Activated T-cell treated with anti-CD3 and anti-CD28 coated beads, Interleukin-2, amount 50 U/mL, for 72 hours (primary cell): ENCODE results near the gene PRDM16. TPM values are rescaled to one million over a fixed set of nuclear protein-coding genes. Genes with fewer than 3 reads are reported as not detected.
"Not testable (repeated sequence)": the region's sequence is repeated elsewhere in the genome, so short reads cannot be mapped to it uniquely, and the experiment has no call there.

ENCODE experiments used
- ATAC-seq, 2 donors: fragments of 150-1000 bp; cut with Tn5 transposase; replicated peaks in 1 of 2; 2 replicates each; pipeline ENCODE4 v1.10.0; 2021; ENCODE audit warnings: moderate library complexity in 2 of 2, mild to moderate bottlenecking in 1 of 2
- DNase-seq, 2 donors: peaks; one replicate each; pipeline ENCODE4 v3.0.0; 2021 to 2022; ENCODE audit warnings: mixed read lengths in 1 of 2
- H3K27ac Mint-ChIP-seq: one replicate; pipeline ENCODE4 v1.8.0; 2022; ENCODE audit warnings: mild to moderate bottlenecking, moderate library complexity, mixed read lengths
- H3K27me3 Mint-ChIP-seq: one replicate; pipeline ENCODE4 v1.8.0; 2022; ENCODE audit warnings: low read depth, mixed read lengths
- H3K36me3 Mint-ChIP-seq, 2 donors: one replicate each; pipeline ENCODE4 v1.8.0; 2022; ENCODE audit warnings: mixed read lengths in 2 of 2, mild to moderate bottlenecking in 1 of 2; ENCODE audit not compliant: insufficient read depth in 2 of 2
- H3K4me1 Mint-ChIP-seq: one replicate; pipeline ENCODE4 v1.8.0; 2022; ENCODE audit warnings: low read depth, mixed read lengths
- H3K4me3 Mint-ChIP-seq, 2 donors: one replicate each; pipeline ENCODE4 v1.8.0; 2022; ENCODE audit warnings: mild to moderate bottlenecking in 2 of 2, mixed read lengths in 2 of 2, moderate library complexity in 2 of 2
- H3K9me3 Mint-ChIP-seq, 2 donors: one replicate each; pipeline ENCODE4 v1.8.0; 2022; ENCODE audit warnings: mixed read lengths in 2 of 2
- total RNA-seq, 2 donors: library from RNA; stranded (reverse); gene quantifications; one replicate each; pipeline ENCODE4 v1.2.3, GENCODE V29; 2022

The PRDM16 gene
- total RNA-seq, 2 donors from 2014 or later = 0.77 to 1.7 TPM

DNA sequence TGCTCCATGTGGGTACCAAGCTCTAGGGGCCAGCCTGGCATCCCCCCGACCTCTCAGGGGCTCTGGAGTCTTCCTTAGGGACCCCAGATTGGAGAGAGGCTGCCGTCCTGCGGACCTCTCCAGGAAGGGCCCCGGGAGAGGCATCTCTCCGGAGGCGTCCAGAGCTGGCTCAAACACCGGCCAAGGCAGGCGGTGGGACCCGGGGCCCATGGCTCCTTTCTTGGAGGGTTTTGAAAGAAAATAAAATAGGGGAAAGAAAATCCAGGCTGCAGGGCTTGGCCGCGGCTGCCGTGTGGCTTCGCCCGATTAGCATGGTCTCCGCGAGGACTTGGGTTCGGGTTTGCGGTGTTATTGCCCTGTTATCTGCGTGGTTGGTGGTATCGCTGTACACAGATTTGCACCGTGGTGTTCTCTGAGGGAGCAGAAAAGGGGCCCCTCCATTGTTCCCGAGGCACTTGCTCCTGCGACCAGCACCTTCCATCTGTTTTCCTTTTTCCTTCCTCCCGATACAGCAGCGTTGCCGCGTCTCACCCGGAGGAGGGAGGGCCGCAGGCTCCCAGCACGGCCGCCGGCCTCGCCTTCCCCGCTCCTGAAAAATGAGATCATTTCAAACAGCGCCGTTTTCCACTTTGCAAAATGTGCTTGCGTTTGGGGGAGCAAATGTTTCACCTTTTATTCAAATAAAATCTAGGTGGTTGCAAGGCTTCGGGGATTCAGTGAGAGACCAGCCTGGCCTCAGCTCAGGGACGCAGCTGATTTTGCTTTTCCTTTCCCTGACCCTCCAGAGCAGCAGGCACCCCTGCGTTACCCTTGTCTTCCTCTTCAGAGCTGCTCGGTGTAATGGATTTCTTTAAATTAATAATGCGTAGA, 86.3 kb downstream of the PRDM16 start:
- H3K27ac Mint-ChIP-seq = no peak overlapping the region
- peaks cover 15% of the 10 kb centered on the region for H3K27me3 Mint-ChIP-seq
- DNase-seq = no peak
- no peak overlapping the region for H3K4me3 Mint-ChIP-seq
- no peaks in the 10 kb centered on the region for H3K9me3 Mint-ChIP-seq
- H3K36me3 Mint-ChIP-seq = no peaks in the 10 kb centered on the region
- no peak for ATAC-seq
- H3K4me1 Mint-ChIP-seq = no peaks in the 10 kb centered on the region

DNA sequence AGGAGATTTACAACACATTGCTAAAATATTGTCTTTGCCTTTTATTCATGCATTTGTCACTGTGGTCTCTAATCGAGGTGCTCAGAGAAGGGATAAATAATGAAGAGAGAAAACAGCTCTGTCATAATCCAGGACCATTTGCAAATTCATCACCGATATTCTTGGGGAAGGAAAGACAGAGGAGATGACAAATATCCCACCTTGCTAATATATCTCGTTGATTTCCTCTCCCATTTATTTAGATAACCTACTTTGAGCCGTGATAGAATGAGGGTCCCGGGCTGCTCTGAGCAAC, 86.9 kb downstream of the PRDM16 start:
- H3K27ac Mint-ChIP-seq = no peak overlapping the region
- H3K27me3 Mint-ChIP-seq = peaks cover 15% of the 10 kb centered on the region
- H3K4me3 Mint-ChIP-seq = no peak overlapping the region
- H3K36me3 Mint-ChIP-seq = no peaks in the 10 kb centered on the region
- H3K9me3 Mint-ChIP-seq = no peaks in the 10 kb centered on the region
- no peaks in the 10 kb centered on the region for H3K4me1 Mint-ChIP-seq
- ATAC-seq (no peak), DNase-seq (no peak)

DNA sequence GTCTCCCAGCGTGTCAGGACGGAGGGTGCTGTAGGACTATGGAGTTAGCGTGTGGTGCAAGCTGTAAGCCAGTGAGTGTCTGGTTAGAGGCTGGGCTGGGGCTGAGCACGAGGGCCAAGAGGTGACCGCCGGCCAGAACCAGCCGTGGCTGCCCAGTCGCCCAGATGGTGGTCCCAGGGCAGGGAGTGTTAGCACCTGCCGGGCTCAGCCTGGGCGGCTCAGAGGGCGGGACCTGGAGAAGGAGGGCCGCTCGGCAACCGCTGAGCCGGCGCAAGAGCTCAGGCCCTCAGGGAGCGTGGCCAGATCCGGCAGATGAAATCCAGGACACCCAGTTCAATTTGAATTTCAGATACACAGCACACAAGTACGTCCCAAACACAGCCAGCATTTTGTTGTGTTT, 87.9 kb downstream of the PRDM16 start:
- H3K9me3 Mint-ChIP-seq = no peaks in the 10 kb centered on the region
- H3K36me3 Mint-ChIP-seq = no peaks in the 10 kb centered on the region
- H3K4me1 Mint-ChIP-seq = no peaks in the 10 kb centered on the region
- H3K27ac Mint-ChIP-seq = no peak overlapping the region
- no peak for DNase-seq
- H3K4me3 Mint-ChIP-seq = no peak overlapping the region
- H3K27me3 Mint-ChIP-seq = peaks cover 15% of the 10 kb centered on the region
- no peak for ATAC-seq

GRCh38 chr1:3158347-3158746, 89.3 kb downstream of the PRDM16 start:
- ATAC-seq = no peak
- Mint-ChIP-seq H3K27me3 (peaks cover 15% of the 10 kb centered on the region), H3K4me3 (no peak overlapping the region), H3K4me1 (no peaks in the 10 kb centered on the region), H3K9me3 (no peaks in the 10 kb centered on the region), H3K27ac (no peak overlapping the region), H3K36me3 (no peaks in the 10 kb centered on the region)
- no peak for DNase-seq

- no peak for ATAC-seq
- Mint-ChIP-seq H3K27me3 (peaks cover 15% of the 10 kb centered on the region), H3K27ac (no peak overlapping the region), H3K9me3 (no peaks in the 10 kb centered on the region), H3K4me1 (no peaks in the 10 kb centered on the region), H3K36me3 (no peaks in the 10 kb centered on the region), H3K4me3 (no peak overlapping the region)
- no peak for DNase-seq
Observed at GRCh38 chr1:3159121-3159520, 90.1 kb downstream of the PRDM16 start.

DNA sequence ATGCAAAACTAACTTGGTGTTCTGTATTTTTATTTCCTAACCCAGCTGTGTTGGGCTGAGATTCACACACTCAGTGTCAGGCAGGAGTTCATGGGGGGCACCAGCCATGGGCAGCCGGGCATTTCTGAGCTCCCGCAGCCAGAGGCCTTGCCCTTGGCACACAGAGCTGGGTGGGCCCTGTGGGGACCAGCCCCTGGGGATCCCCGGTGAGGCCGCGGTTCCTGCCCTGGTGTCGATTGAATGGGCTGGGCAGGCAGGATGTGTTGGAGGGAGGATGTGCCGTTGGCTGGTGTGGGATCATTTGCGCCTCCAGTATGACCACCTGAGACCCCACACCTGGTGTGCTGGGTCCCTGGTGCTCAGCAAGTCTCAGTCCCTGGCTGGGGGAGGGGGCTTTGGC, 91.0 kb downstream of the PRDM16 start:
- H3K4me1 Mint-ChIP-seq = no peaks in the 10 kb centered on the region
- ATAC-seq = no peak

GRCh38 chr1:3160647-3161145, 91.7 kb downstream of the PRDM16 start:
- no peaks in the 10 kb centered on the region for H3K4me1 Mint-ChIP-seq
- H3K27ac Mint-ChIP-seq = no peak overlapping the region
- peaks cover 8% of the 10 kb centered on the region for H3K27me3 Mint-ChIP-seq
- DNase-seq = no peak
- no peaks in the 10 kb centered on the region for H3K36me3 Mint-ChIP-seq
- no peaks in the 10 kb centered on the region for H3K9me3 Mint-ChIP-seq
- peak overlapping the region; percentile 46 to 67 for H3K4me3 Mint-ChIP-seq
- no peak for ATAC-seq

More for the DNA sequence above, 91.0 kb downstream of the PRDM16 start:
- Mint-ChIP-seq H3K4me3 (no peak overlapping the region), H3K27ac (no peak overlapping the region), H3K27me3 (peaks cover 15% of the 10 kb centered on the region), H3K9me3 (no peaks in the 10 kb centered on the region), H3K36me3 (no peaks in the 10 kb centered on the region)
- DNase-seq = no peak

- no peak overlapping the region for H3K27ac Mint-ChIP-seq
- no peaks in the 10 kb centered on the region for H3K36me3 Mint-ChIP-seq
- no peaks in the 10 kb centered on the region for H3K4me1 Mint-ChIP-seq
- peaks cover 2% of the 10 kb centered on the region for H3K27me3 Mint-ChIP-seq
- no peak for ATAC-seq
- H3K9me3 Mint-ChIP-seq = no peaks in the 10 kb centered on the region
- DNase-seq = no peak
- peak overlapping the region; percentile 46 to 67 for H3K4me3 Mint-ChIP-seq
Observed at GRCh38 chr1:3161176-3161840, 92.3 kb downstream of the PRDM16 start.

GRCh38 chr1:3162322-3162882, 93.4 kb downstream of the PRDM16 start:
- no peaks in the 10 kb centered on the region for H3K9me3 Mint-ChIP-seq
- no peaks in the 10 kb centered on the region for H3K36me3 Mint-ChIP-seq
- no peak overlapping the region for H3K4me3 Mint-ChIP-seq
- DNase-seq (no peak), ATAC-seq (no peak)
- H3K4me1 Mint-ChIP-seq = no peaks in the 10 kb centered on the region
- H3K27ac Mint-ChIP-seq = no peak overlapping the region
- no peaks in the 10 kb centered on the region for H3K27me3 Mint-ChIP-seq

- ATAC-seq (no peak), DNase-seq (no peak)
- Mint-ChIP-seq H3K27me3 (no peaks in the 10 kb centered on the region), H3K9me3 (no peaks in the 10 kb centered on the region), H3K4me1 (no peaks in the 10 kb centered on the region), H3K4me3 (no peak overlapping the region), H3K27ac (no peak overlapping the region), H3K36me3 (no peaks in the 10 kb centered on the region)
Observed at GRCh38 chr1:3163356-3163755, 94.4 kb downstream of the PRDM16 start.

DNA sequence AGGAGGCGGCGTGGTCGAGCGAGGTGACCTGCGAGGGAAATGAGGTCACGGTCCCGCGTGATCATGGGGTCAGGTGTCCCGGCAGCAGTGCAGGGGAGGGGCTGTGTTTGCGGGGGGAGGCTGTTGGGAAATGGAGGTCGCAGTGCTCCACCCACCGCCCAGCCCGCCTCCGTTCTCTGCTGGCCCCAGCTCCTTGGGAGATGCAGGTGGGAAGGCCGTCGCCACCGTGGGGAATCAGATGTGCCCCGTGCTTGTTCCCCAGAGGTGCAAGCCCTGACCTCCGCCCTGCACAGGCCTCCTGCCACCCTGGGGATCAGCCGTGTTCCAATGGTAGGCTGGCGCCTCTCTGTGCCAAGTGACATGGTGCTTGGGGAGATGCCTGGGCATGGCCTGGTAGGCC, 95.7 kb downstream of the PRDM16 start:
- H3K9me3 Mint-ChIP-seq = no peaks in the 10 kb centered on the region
- DNase-seq = no peak
- ATAC-seq = no peak
- H3K4me3 Mint-ChIP-seq = no peak overlapping the region
- H3K36me3 Mint-ChIP-seq = no peaks in the 10 kb centered on the region
- H3K27ac Mint-ChIP-seq = no peak overlapping the region
- no peaks in the 10 kb centered on the region for H3K27me3 Mint-ChIP-seq
- no peaks in the 10 kb centered on the region for H3K4me1 Mint-ChIP-seq

- not testable (repeated sequence) for H3K4me3 Mint-ChIP-seq, H3K9me3 Mint-ChIP-seq, H3K27ac Mint-ChIP-seq, H3K27me3 Mint-ChIP-seq, DNase-seq, H3K36me3 Mint-ChIP-seq, H3K4me1 Mint-ChIP-seq, ATAC-seq
Observed at GRCh38 chr1:3165189-3165588, 96.2 kb downstream of the PRDM16 start.

GRCh38 chr1:3166206-3166918, 97.4 kb downstream of the PRDM16 start:
- ATAC-seq (no peak), DNase-seq (no peak)
- no peaks in the 10 kb centered on the region for H3K4me1 Mint-ChIP-seq
- H3K27ac Mint-ChIP-seq = no peak overlapping the region
- peaks cover 5% of the 10 kb centered on the region for H3K27me3 Mint-ChIP-seq
- no peaks in the 10 kb centered on the region for H3K9me3 Mint-ChIP-seq
- H3K4me3 Mint-ChIP-seq = no peak overlapping the region
- H3K36me3 Mint-ChIP-seq = no peaks in the 10 kb centered on the region
